DND-41 (cell line): ENCODE data around the gene CIT.

Source experiments
- ATAC-seq: fragments of 200-7000 bp; cut with Tn5 transposase; 3 replicates; pipeline ENCODE4 v1.9.1; 2021; ENCODE audit warnings: low read depth; ENCODE audit not compliant: insufficient read depth
- DNase-seq: peaks from one replicate; pipeline ENCODE4 v3.0.0-alpha.2; 2020
- H2AFZ ChIP-seq: 2 replicates; pipeline ENCODE4 v1.6.0; 2012; ENCODE audit warnings: low read depth, low read length
- H3K27ac ChIP-seq: 2 replicates; pipeline ENCODE4 v1.5.1; 2012; ENCODE audit warnings: low read length, inconsistent platforms
- H3K27me3 ChIP-seq: fragments of 200-600 bp; sonication (generic); 2 replicates; pipeline ENCODE4 v1.6.0; 2012; ENCODE audit warnings: low read length, mild to moderate bottlenecking, inconsistent platforms; ENCODE audit not compliant: insufficient read depth, poor library complexity
- H3K36me3 ChIP-seq: 2 replicates; pipeline ENCODE4 v1.5.1; 2012; ENCODE audit warnings: low read length, inconsistent platforms; ENCODE audit not compliant: insufficient read depth
- H3K4me1 ChIP-seq: 2 replicates; pipeline ENCODE4 v1.5.1; 2012; ENCODE audit warnings: mild to moderate bottlenecking, low read length; ENCODE audit not compliant: insufficient read depth
- H3K4me2 ChIP-seq: 2 replicates; pipeline ENCODE4 v1.6.0; 2012; ENCODE audit warnings: mild to moderate bottlenecking, moderate library complexity, low read length, inconsistent platforms; ENCODE audit not compliant: insufficient read depth
- H3K4me3 ChIP-seq, 2 experiments: fragments of 200-600 bp in 1 of 2; shearing (Covaris generic) in 1 of 2; 2 replicates each; pipeline ENCODE4 v1.5.1; 2012 to 2016; ENCODE audit warnings: inconsistent platforms in 2 of 2, low read length in 2 of 2, mild to moderate bottlenecking in 2 of 2, low read depth in 1 of 2, moderate library complexity in 1 of 2
- H3K79me2 ChIP-seq: 2 replicates; pipeline ENCODE4 v1.6.0; 2012; ENCODE audit warnings: low read length, inconsistent platforms; ENCODE audit not compliant: insufficient read depth
- H3K9ac ChIP-seq: 2 replicates; pipeline ENCODE4 v1.6.0; 2012; ENCODE audit warnings: low read depth, mild to moderate bottlenecking, inconsistent platforms, low read length, moderate library complexity
- H3K9me3 ChIP-seq: 2 replicates; pipeline ENCODE4 v1.5.1; 2012; ENCODE audit warnings: low read length, moderate library complexity, mild to moderate bottlenecking, inconsistent platforms; ENCODE audit not compliant: insufficient read depth, severe bottlenecking
- H4K20me1 ChIP-seq: 2 replicates; pipeline ENCODE4 v1.6.0; 2012; ENCODE audit warnings: low read length; ENCODE audit not compliant: insufficient read depth
- EZH2 ChIP-seq: IDR thresholded peaks from 3 replicates; pipeline ENCODE4 v1.6.1; 2012; ENCODE audit warnings: borderline replicate concordance, low read depth, mild to moderate bottlenecking, moderate library complexity, low read length, inconsistent platforms; ENCODE audit not compliant: severe bottlenecking
- TF ChIP-seq, protein P1 (sequence below): IDR thresholded peaks from 2 replicates; pipeline ENCODE4 v1.5.1; 2012; ENCODE audit warnings: borderline replicate concordance, low read length, moderate library complexity, mild to moderate bottlenecking; ENCODE audit not compliant: poor library complexity, severe bottlenecking; ENCODE audit errors: extremely low read depth

Gene CIT

DNA sequence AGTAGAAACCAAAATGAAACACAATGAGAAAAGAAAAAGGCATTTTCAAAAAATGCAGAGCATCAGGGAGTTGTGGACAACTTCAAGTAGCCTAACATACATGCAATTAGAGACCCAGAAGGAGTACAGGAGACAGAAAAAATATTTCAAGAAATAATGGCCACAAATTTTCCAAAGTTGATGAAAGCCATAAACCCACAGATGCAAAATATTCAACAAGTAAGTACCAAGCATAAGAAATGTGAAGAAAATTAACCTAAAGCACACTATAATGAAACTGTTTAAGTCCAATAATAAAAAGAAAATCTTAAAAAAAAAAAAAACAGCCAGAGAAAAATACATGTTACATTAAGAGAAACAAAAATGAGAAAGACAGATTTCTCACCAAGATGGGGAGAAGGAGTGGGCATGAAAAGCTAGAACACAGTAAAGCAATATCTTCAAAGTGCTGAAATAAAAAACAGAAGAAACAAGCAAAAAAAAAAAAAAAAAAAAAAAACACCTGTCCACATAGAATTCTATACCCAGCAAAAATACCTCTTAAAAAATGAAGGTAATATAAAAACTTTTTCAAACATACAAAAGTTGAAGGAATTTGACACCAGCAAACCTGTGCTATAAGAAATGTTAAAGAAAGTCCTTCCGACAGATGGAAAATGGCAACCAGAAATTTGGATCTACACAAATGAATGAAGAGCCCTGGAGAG is 132.1 kb downstream of the CIT start:
- Histone ChIP-seq H3K27me3 (no peaks in the 10 kb centered on the region), H3K36me3 (peaks cover 93% of the 10 kb centered on the region), H3K27ac (no peak overlapping the region), H3K9me3 (peaks cover 23% of the 10 kb centered on the region), H4K20me1 (no peaks in the 10 kb centered on the region), H3K4me3 (no peak overlapping the region), H3K9ac (no peak overlapping the region), H3K79me2 (no peaks in the 10 kb centered on the region), H3K4me2 (no peak overlapping the region), H2AFZ (no peak overlapping the region), H3K4me1 (no peaks in the 10 kb centered on the region)
- DNase-seq (no peak), ATAC-seq (no peak)
- TF ChIP-seq, protein P1, sequence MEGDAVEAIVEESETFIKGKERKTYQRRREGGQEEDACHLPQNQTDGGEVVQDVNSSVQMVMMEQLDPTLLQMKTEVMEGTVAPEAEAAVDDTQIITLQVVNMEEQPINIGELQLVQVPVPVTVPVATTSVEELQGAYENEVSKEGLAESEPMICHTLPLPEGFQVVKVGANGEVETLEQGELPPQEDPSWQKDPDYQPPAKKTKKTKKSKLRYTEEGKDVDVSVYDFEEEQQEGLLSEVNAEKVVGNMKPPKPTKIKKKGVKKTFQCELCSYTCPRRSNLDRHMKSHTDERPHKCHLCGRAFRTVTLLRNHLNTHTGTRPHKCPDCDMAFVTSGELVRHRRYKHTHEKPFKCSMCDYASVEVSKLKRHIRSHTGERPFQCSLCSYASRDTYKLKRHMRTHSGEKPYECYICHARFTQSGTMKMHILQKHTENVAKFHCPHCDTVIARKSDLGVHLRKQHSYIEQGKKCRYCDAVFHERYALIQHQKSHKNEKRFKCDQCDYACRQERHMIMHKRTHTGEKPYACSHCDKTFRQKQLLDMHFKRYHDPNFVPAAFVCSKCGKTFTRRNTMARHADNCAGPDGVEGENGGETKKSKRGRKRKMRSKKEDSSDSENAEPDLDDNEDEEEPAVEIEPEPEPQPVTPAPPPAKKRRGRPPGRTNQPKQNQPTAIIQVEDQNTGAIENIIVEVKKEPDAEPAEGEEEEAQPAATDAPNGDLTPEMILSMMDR = no peak
- no peak for TF ChIP-seq EZH2

DNA sequence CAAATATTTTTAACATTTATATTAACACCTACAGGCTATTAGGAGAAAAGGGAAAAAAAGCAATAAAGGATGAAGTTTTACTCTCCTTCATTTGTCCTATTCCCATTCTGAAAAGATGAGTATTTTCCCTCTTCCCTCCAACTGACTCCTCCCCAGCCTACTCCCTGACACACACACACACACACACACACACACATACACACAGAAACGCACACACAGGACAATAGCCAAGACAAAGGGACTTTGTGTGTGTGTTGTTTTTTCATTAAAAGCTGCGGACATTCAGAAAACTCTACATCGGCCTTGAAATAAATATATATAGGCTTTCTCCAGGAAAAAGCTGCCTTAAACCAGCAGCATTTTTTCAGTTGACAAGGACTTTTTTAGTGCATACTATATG is 134.4 kb downstream of the CIT start:
- Histone ChIP-seq H3K4me1 (no peaks in the 10 kb centered on the region), H3K4me2 (no peak overlapping the region), H3K79me2 (no peaks in the 10 kb centered on the region), H2AFZ (no peak overlapping the region), H3K9me3 (peaks cover 23% of the 10 kb centered on the region), H4K20me1 (no peaks in the 10 kb centered on the region), H3K27me3 (no peaks in the 10 kb centered on the region), H3K27ac (no peak overlapping the region), H3K9ac (no peak overlapping the region), H3K36me3 (peaks cover 87% of the 10 kb centered on the region), H3K4me3 (no peak overlapping the region)
- DNase-seq = no peak
- TF ChIP-seq, protein P1 = no peak
- TF ChIP-seq EZH2 = no peak
- ATAC-seq = no peak

DNA sequence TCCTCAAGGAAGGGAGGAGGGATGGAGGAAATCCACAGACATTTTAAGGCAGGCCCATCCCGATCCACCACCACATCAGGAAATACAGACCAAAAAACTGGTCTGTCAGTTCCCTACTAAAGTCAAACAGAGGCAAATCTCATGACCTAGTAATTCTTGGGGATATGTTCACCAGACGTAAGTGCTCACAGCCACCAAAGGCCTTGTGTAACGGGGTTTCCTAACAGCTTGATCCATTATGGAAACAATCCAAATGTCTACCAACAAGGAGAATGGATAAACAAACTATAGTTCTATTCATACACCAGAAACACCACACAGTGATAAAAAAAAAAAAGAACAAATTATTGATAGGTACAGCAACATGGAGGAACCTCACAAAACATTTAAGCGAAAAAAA is 136.3 kb downstream of the CIT start:
- H3K4me1 ChIP-seq = no peaks in the 10 kb centered on the region
- TF ChIP-seq EZH2 = no peak
- TF ChIP-seq, protein P1 = no peak
- H3K4me2 ChIP-seq = no peak overlapping the region
- no peak for DNase-seq
- no peak overlapping the region for H3K9ac ChIP-seq
- H2AFZ ChIP-seq = no peak overlapping the region
- no peak overlapping the region for H3K27ac ChIP-seq
- no peak overlapping the region for H3K4me3 ChIP-seq
- no peaks in the 10 kb centered on the region for H3K27me3 ChIP-seq
- peaks cover 76% of the 10 kb centered on the region for H3K36me3 ChIP-seq
- ATAC-seq = no peak
- peaks cover 13% of the 10 kb centered on the region for H3K9me3 ChIP-seq
- H4K20me1 ChIP-seq = no peaks in the 10 kb centered on the region
- H3K79me2 ChIP-seq = no peaks in the 10 kb centered on the region

DNA sequence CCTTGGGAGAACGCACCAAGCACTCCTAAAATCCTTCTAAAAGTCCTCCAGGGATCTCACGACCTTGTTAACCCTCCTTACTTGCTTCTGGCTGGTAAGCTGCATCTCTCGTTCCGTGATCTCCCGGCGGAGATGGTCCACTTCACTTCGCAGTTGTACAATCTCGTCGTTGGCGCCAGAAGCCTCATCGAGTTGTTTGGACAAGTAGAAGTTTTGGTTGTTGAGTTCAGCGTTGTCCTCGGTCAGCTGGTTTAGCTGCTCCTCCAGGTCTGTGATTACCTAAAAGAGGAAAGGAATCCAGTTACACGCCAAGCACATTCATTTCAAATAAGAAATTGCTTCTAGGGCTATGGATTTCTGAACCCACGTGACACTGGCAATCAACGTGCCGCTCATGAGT is 142.0 kb downstream of the CIT start:
- H3K4me3 ChIP-seq = no peak overlapping the region
- H3K9me3 ChIP-seq = no peaks in the 10 kb centered on the region
- no peak for ATAC-seq
- no peak overlapping the region for H3K9ac ChIP-seq
- peaks cover 71% of the 10 kb centered on the region for H3K36me3 ChIP-seq
- H3K27ac ChIP-seq = no peak overlapping the region
- H3K4me1 ChIP-seq = no peaks in the 10 kb centered on the region
- DNase-seq = no peak
- no peaks in the 10 kb centered on the region for H3K27me3 ChIP-seq
- no peaks in the 10 kb centered on the region for H3K79me2 ChIP-seq
- no peak overlapping the region for H2AFZ ChIP-seq
- TF ChIP-seq EZH2 = no peak
- TF ChIP-seq, protein P1 = no peak
- H4K20me1 ChIP-seq = no peaks in the 10 kb centered on the region
- H3K4me2 ChIP-seq = no peak overlapping the region
